Measurements from ENCODE around the gene CYS1. TPM values are rescaled to one million over a fixed set of nuclear protein-coding genes. Genes with fewer than 3 reads are reported as not detected.

The CYS1 gene
- total RNA-seq, 2 experiments from 2014 or later: 0.50 to 1.1 TPM

- Mint-ChIP-seq H3K27me3 (ENCODE audit: low read depth) (peaks cover 6% of the 10 kb centered on the region), H3K36me3 (ENCODE audit: low read depth) (peaks cover 3% of the 10 kb centered on the region), H3K9me3 (ENCODE audit: insufficient read depth) (no peaks in the 10 kb centered on the region), H3K4me1 (ENCODE audit: low read depth) (peaks cover 4% of the 10 kb centered on the region), H3K4me3 (no peak overlapping the region), H3K27ac (no peak overlapping the region)
- CTCF ChIA-PET: interaction anchor here (1.8 to 3.7 kb wide), 4 partner anchors 10 to 74 kb away, joined by 5 to 18 read pairs (median 13); no protein-coding TSS in a partner anchor
- DNase-seq (no peak), ATAC-seq (no peak)
- POLR2A ChIA-PET: no interaction called here
These were observed 21.8 kb downstream of the CYS1 start for GRCh38 chr2:10058251-10059015.

DNA sequence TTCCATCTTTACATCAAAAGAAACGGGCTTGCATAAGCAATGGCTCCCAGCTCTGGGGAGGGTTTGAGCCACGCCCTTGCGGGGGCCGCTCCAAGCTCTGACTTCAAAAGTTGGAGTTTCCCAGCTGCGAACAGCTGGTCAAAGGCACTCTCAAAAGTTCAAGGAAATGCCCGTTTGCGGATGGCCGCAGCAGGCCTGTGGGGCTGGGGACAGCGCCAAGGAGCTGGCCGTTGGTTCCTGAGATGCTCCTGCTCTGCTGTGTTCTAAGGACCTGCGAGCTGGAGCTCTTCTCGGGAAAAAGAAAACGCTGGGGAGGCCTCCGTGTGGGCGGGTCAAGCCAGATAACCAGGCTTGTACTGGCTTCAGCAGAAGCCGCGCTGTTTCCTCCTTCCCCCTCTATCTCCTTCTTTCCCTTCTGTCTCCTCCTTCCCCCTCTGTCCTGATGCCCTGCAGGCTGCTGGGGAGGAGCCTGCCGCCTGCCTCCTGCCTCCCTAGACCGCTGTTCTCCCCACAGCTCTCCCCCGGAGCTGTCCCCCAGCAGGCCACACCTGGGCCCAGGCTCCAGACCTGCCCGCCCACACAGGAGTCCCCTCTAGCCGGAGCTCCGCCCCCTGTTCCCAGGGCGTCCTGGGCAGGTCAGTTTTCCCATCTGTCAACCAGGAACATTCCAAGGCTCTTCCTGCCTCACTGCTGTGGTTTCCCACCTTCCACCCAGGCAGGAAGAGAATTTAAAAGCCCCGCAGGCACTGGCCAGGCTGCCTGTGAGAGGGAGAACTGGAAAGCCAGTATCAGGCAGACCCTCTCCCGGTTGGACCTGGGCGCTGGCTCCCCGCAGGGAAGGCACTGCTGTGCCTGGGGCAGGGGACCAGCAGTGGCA lies 22.7 kb downstream of the CYS1 start:
- ChIA-PET CTCF (interaction anchor here (0.9 to 3.7 kb wide), 9 partner anchors 9 to 257 kb away, joined by 3 to 18 read pairs (median 10); no protein-coding TSS in a partner anchor), POLR2A (no interaction called here)
- H3K36me3 Mint-ChIP-seq (ENCODE audit: low read depth): peaks cover 9% of the 10 kb centered on the region
- ATAC-seq: no peak
- peaks cover 3% of the 10 kb centered on the region for H3K27me3 Mint-ChIP-seq (ENCODE audit: low read depth)
- peaks cover 4% of the 10 kb centered on the region for H3K4me1 Mint-ChIP-seq (ENCODE audit: low read depth)
- H3K9me3 Mint-ChIP-seq (ENCODE audit: insufficient read depth): no peaks in the 10 kb centered on the region
- no peak for DNase-seq
- H3K27ac Mint-ChIP-seq: no peak overlapping the region
- H3K4me3 Mint-ChIP-seq: no peak overlapping the region

GRCh38 chr2:10056439-10056838 lies 23.8 kb downstream of the CYS1 start:
- Mint-ChIP-seq H3K4me1 (ENCODE audit: low read depth) (peaks cover 4% of the 10 kb centered on the region), H3K4me3 (no peak overlapping the region), H3K27ac (no peak overlapping the region), H3K9me3 (ENCODE audit: insufficient read depth) (no peaks in the 10 kb centered on the region), H3K27me3 (ENCODE audit: low read depth) (peaks cover 3% of the 10 kb centered on the region), H3K36me3 (ENCODE audit: low read depth) (peaks cover 13% of the 10 kb centered on the region)
- ChIA-PET CTCF (interaction anchor here (1.1 to 3.7 kb wide), 7 partner anchors 8 to 256 kb away, joined by 3 to 18 read pairs (median 10); no protein-coding TSS in a partner anchor), POLR2A (no interaction called here)
- ATAC-seq: no peak
- no peak for DNase-seq

- ChIA-PET POLR2A (no interaction called here), CTCF (no interaction called here)
- no peak overlapping the region for H3K4me3 Mint-ChIP-seq
- ATAC-seq (no peak), DNase-seq (no peak)
- H3K27ac Mint-ChIP-seq: no peak overlapping the region
- peaks cover 3% of the 10 kb centered on the region for H3K27me3 Mint-ChIP-seq (ENCODE audit: low read depth)
- peaks cover 4% of the 10 kb centered on the region for H3K4me1 Mint-ChIP-seq (ENCODE audit: low read depth)
- no peaks in the 10 kb centered on the region for H3K9me3 Mint-ChIP-seq (ENCODE audit: insufficient read depth)
- H3K36me3 Mint-ChIP-seq (ENCODE audit: low read depth): peaks cover 13% of the 10 kb centered on the region
These were observed 25.2 kb downstream of the CYS1 start for GRCh38 chr2:10054976-10055375.

DNA sequence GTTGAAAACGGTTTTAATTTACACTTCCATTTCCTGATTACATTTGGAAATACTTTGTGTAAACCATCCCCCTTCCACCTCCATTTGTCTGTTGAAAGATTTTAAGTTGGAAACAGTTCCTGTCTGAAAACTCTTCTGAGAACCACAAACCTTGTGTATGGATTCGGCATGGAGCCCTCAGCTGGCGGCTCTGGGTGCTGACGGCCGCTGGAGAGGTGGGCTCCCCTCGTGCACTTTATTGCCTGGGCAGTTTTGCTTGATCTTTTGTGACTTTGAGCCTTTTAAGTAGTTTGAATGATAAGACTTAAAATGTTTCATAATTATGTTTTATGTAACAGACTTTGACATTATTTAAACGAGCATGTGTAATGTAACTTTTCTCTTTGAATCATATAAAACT lies 25.8 kb downstream of the CYS1 start:
- DNase-seq (no peak), ATAC-seq (no peak)
- POLR2A ChIA-PET: no interaction called here
- Mint-ChIP-seq H3K27ac (no peak overlapping the region), H3K27me3 (ENCODE audit: low read depth) (peaks cover 3% of the 10 kb centered on the region), H3K4me3 (no peak overlapping the region), H3K36me3 (ENCODE audit: low read depth) (peaks cover 13% of the 10 kb centered on the region), H3K4me1 (ENCODE audit: low read depth) (peaks cover 4% of the 10 kb centered on the region), H3K9me3 (ENCODE audit: insufficient read depth) (no peaks in the 10 kb centered on the region)
- CTCF ChIA-PET: interaction anchor here (3.2 kb wide), 1 partner anchor 18 kb away, joined by 10 read pairs; no protein-coding TSS in a partner anchor

GRCh38 chr2:10053351-10053750 lies 26.9 kb downstream of the CYS1 start:
- ATAC-seq: no peak
- H3K4me1 Mint-ChIP-seq (ENCODE audit: low read depth): peaks cover 4% of the 10 kb centered on the region
- no peaks in the 10 kb centered on the region for H3K9me3 Mint-ChIP-seq (ENCODE audit: insufficient read depth)
- no peak overlapping the region for H3K27ac Mint-ChIP-seq
- ChIA-PET POLR2A (no interaction called here), CTCF (interaction anchor here (1.4 to 3.2 kb wide), 3 partner anchors 19 to 254 kb away, joined by 4 to 10 read pairs (median 9); no protein-coding TSS in a partner anchor)
- DNase-seq: no peak
- H3K4me3 Mint-ChIP-seq: no peak overlapping the region
- peaks cover 3% of the 10 kb centered on the region for H3K27me3 Mint-ChIP-seq (ENCODE audit: low read depth)
- peaks cover 13% of the 10 kb centered on the region for H3K36me3 Mint-ChIP-seq (ENCODE audit: low read depth)

DNA sequence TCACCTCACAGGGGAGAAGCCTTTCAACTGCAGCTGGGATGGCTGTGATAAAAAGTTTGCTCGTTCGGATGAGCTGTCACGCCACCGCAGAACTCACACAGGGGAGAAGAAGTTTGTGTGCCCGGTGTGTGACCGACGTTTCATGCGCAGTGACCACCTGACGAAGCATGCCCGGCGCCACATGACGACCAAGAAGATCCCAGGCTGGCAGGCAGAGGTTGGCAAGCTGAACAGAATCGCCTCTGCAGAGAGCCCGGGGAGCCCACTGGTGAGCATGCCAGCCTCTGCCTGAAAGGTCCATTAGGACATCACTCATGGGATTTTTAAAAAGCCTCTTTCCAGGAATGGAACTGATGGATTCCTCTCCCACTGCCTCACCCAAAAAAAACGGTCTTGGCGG lies 28.0 kb downstream of the CYS1 start:
- ChIA-PET CTCF (interaction anchor here (0.6 to 9.8 kb wide), 5 partner anchors 20 to 253 kb away, joined by 3 to 205 read pairs (median 9); no protein-coding TSS in a partner anchor), POLR2A (no interaction called here)
- DNase-seq (no peak), ATAC-seq (no peak)
- Mint-ChIP-seq H3K4me1 (ENCODE audit: low read depth) (peaks cover 4% of the 10 kb centered on the region), H3K36me3 (ENCODE audit: low read depth) (peaks cover 22% of the 10 kb centered on the region), H3K27me3 (ENCODE audit: low read depth) (peaks cover 3% of the 10 kb centered on the region), H3K4me3 (no peak overlapping the region), H3K27ac (no peak overlapping the region), H3K9me3 (ENCODE audit: insufficient read depth) (no peaks in the 10 kb centered on the region)

GRCh38 chr2:10048501-10049171 lies 31.6 kb downstream of the CYS1 start:
- H3K9me3 Mint-ChIP-seq (ENCODE audit: insufficient read depth): no peaks in the 10 kb centered on the region
- peaks cover 16% of the 10 kb centered on the region for H3K4me1 Mint-ChIP-seq (ENCODE audit: low read depth)
- no peak overlapping the region for H3K27ac Mint-ChIP-seq
- H3K4me3 Mint-ChIP-seq: no peak overlapping the region
- ATAC-seq (no peak), DNase-seq (peak; percentile 44)
- H3K27me3 Mint-ChIP-seq (ENCODE audit: low read depth): no peaks in the 10 kb centered on the region
- peaks cover 23% of the 10 kb centered on the region for H3K36me3 Mint-ChIP-seq (ENCODE audit: low read depth)
- CTCF ChIA-PET: interaction anchor here (0.7 to 9.8 kb wide), 17 partner anchors 9 to 278 kb away, joined by 3 to 205 read pairs (median 4); partner anchors contain the start of gene TAF1B
- POLR2A ChIA-PET: interaction anchor here (1.5 kb wide), 1 partner anchor 20 kb away, joined by 6 read pairs; no protein-coding TSS in a partner anchor

GRCh38 chr2:10047616-10048500 lies 32.4 kb downstream of the CYS1 start:
- H3K27me3 Mint-ChIP-seq (ENCODE audit: low read depth): peaks cover under 1% of the 10 kb centered on the region
- no peak for ATAC-seq
- peaks cover 17% of the 10 kb centered on the region for H3K4me1 Mint-ChIP-seq (ENCODE audit: low read depth)
- no peak for DNase-seq
- no peak overlapping the region for H3K4me3 Mint-ChIP-seq
- POLR2A ChIA-PET: interaction anchor here (0.6 to 1.5 kb wide), 3 partner anchors 19 to 234 kb away, joined by 3 to 6 read pairs (median 3); no protein-coding TSS in a partner anchor
- no peaks in the 10 kb centered on the region for H3K9me3 Mint-ChIP-seq (ENCODE audit: insufficient read depth)
- peaks cover 19% of the 10 kb centered on the region for H3K36me3 Mint-ChIP-seq (ENCODE audit: low read depth)
- CTCF ChIA-PET: interaction anchor here (1.1 to 9.8 kb wide), 13 partner anchors 10 to 277 kb away, joined by 3 to 205 read pairs (median 11); partner anchors contain the start of gene TAF1B
- H3K27ac Mint-ChIP-seq: no peak overlapping the region

DNA sequence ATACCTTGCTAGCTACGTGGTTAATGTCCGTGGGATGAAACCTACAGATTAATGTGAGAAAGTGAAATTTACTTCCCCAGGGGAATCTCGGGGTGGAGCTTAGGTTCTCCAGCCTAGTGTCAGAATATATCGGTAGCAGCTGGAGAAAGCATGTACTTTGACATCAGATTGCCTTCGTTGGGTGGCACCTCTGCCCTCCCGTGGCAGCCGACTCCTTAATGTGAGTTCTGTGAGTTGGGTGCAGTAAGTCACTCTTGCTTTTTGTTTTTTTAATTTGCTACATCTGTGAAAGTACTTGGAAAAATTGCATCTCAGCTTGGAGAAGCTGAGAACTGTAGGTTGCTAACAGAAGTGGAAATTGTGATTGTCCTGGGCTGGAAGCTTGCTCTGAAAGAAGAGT lies 33.3 kb downstream of the CYS1 start:
- Mint-ChIP-seq H3K4me3 (no peak overlapping the region), H3K36me3 (ENCODE audit: low read depth) (peaks cover 14% of the 10 kb centered on the region), H3K27me3 (ENCODE audit: low read depth) (peaks cover 6% of the 10 kb centered on the region), H3K27ac (no peak overlapping the region), H3K4me1 (ENCODE audit: low read depth) (peaks cover 24% of the 10 kb centered on the region), H3K9me3 (ENCODE audit: insufficient read depth) (no peaks in the 10 kb centered on the region)
- DNase-seq: no peak
- ATAC-seq: no peak
- ChIA-PET CTCF (interaction anchor here (0.9 to 9.8 kb wide), 12 partner anchors 11 to 363 kb away, joined by 3 to 205 read pairs (median 9); partner anchors contain the start of gene TAF1B), POLR2A (interaction anchor here (0.7 to 1.5 kb wide), 3 partner anchors 18 to 624 kb away, joined by 3 to 6 read pairs (median 4); no protein-coding TSS in a partner anchor)
